HepG2 (cell line): ENCODE measurements around the gene ARID5B. TPM values are rescaled to one million over a fixed set of nuclear protein-coding genes. Genes with fewer than 3 reads are reported as not detected.

ENCODE experiments used
- ATAC-seq: fragments of 200-7000 bp; cut with Tn5 transposase; 3 replicates; pipeline ENCODE4 v1.9.1; 2020; ENCODE audit warnings: mild to moderate bottlenecking, moderate library complexity
- BruUV-seq: library from RNA; stranded (reverse); fragments of 400-500 nt; replicated peaks from 2 replicates; lab custom pipeline; 2021; lab: Mats Ljungman, UMichigan
- CTCF ChIA-PET: fragments of 300-600 bp; formaldehyde crosslinking; extraction: SDS; loops from one replicate; lab custom pipeline; 2021; ENCODE audit warnings: low total read pairs, inconsistent platforms, low intra/inter-chr PET ratio; lab: Yijun Ruan, JAX
- POLR2A ChIA-PET: fragments of 350-600 bp; sonication (Branson Sonifier 250); formaldehyde crosslinking; loops from one replicate; lab custom pipeline; 2020; ENCODE audit warnings: antibody characterized with exemption, inconsistent platforms; lab: Yijun Ruan, JAX
- DNase-seq: peaks from one replicate; pipeline ENCODE4 v3.0.0-alpha.2; 2015; ENCODE audit warnings: low spot score
- FAIRE-seq: peaks from 3 replicates; lab custom pipeline; 2011; peaks lifted over from hg19 to GRCh38; lab: Jason Lieb, UNC
- H2AFZ ChIP-seq: one replicate; pipeline ENCODE4 v1.6.1; 2011; ENCODE audit warnings: low read length, inconsistent platforms
- H3K27ac ChIP-seq: fragments of 300-600 bp; 3 replicates; pipeline ENCODE4 v1.8.0; 2011; ENCODE audit warnings: mixed run types, mild to moderate bottlenecking, mixed read lengths, low read length, inconsistent platforms; ENCODE audit not compliant: insufficient read depth; ENCODE audit errors: extremely low read length
- H3K27me3 ChIP-seq, 2 experiments: fragments of 200-600 bp in 1 of 2; 2 replicates in 1 of 2; 3 replicates in 1 of 2; pipeline versions ENCODE4 v1.6.0 to v1.8.0; 2011; ENCODE audit warnings: low read length in 2 of 2, mild to moderate bottlenecking in 2 of 2, moderate library complexity in 2 of 2, inconsistent platforms in 1 of 2; ENCODE audit not compliant: insufficient read depth in 2 of 2, control insufficient read depth in 1 of 2
- H3K36me3 ChIP-seq, 2 experiments: fragments of 200-600 bp in 1 of 2; replicated peaks in 1 of 2; 2 replicates in 1 of 2; 3 replicates in 1 of 2; pipeline versions ENCODE4 v1.5.1 to v1.8.0; 2011; ENCODE audit warnings: low read length in 2 of 2, inconsistent platforms in 1 of 2; ENCODE audit not compliant: insufficient read depth in 2 of 2, control insufficient read depth in 1 of 2
- H3K4me1 ChIP-seq: 2 replicates; pipeline ENCODE4 v1.5.1; 2012; ENCODE audit warnings: low read length, inconsistent platforms; ENCODE audit not compliant: insufficient read depth
- H3K4me2 ChIP-seq: 2 replicates; pipeline ENCODE4 v1.6.0; 2011; ENCODE audit warnings: low read depth, low read length, inconsistent platforms
- H3K4me3 ChIP-seq, 3 experiments: fragments of 200-600 bp in 1 of 3; sonication (generic), shearing (Covaris generic) in 1 of 3; replicated peaks in 1 of 3; 2 replicates each; pipeline ENCODE4 v1.5.1; 2011 to 2016; ENCODE audit warnings: low read length in 3 of 3, inconsistent platforms in 2 of 3, low read depth in 2 of 3, mild to moderate bottlenecking in 2 of 3, control low read depth in 1 of 3, mixed read lengths in 1 of 3; ENCODE audit not compliant: insufficient read depth in 1 of 3
- H3K79me2 ChIP-seq: one replicate; pipeline ENCODE4 v1.6.1; 2011; ENCODE audit warnings: low read length, inconsistent platforms; ENCODE audit not compliant: insufficient read depth
- H3K9ac ChIP-seq: 2 replicates; pipeline ENCODE4 v1.6.0; 2011; ENCODE audit warnings: mild to moderate bottlenecking, low read depth, low read length, inconsistent platforms; ENCODE audit not compliant: insufficient read depth
- H3K9me3 ChIP-seq: 2 replicates; pipeline ENCODE4 v1.5.1; 2012; ENCODE audit warnings: mild to moderate bottlenecking, low read length
- H4K20me1 ChIP-seq: 2 replicates; pipeline ENCODE4 v1.6.0; 2011; ENCODE audit warnings: inconsistent platforms, mild to moderate bottlenecking, low read length, moderate library complexity; ENCODE audit not compliant: insufficient read depth
- ATF3 ChIP-seq: sonication (generic); formaldehyde crosslinking; IDR thresholded peaks from 2 replicates; pipeline ENCODE4 v1.4.0; 2020; ENCODE audit warnings: missing genetic modification reagents
- BCLAF1 ChIP-seq: fragments of 450-650 bp; IDR thresholded peaks from 2 replicates; pipeline ENCODE4 v1.6.1; 2017; ENCODE audit warnings: mild to moderate bottlenecking
- DBP ChIP-seq: sonication (generic); formaldehyde crosslinking; IDR thresholded peaks from 2 replicates; pipeline ENCODE4 v1.4.0; 2020; ENCODE audit warnings: missing genetic modification reagents; ENCODE audit errors: not compliant biosample characterization
- FOXK1 ChIP-seq: sonication (generic); formaldehyde crosslinking; IDR thresholded peaks from 2 replicates; pipeline ENCODE4 v1.4.0; 2020; ENCODE audit warnings: low read depth, missing genetic modification reagents, borderline replicate concordance
- MAFF ChIP-seq: IDR thresholded peaks from 2 replicates; pipeline ENCODE4 v1.6.1; 2011; ENCODE audit warnings: low read depth, low read length, improper control_type of control experiment
- MATR3 ChIP-seq: sonication (generic); formaldehyde crosslinking; IDR thresholded peaks from 2 replicates; pipeline ENCODE4 v1.4.0; 2020; ENCODE audit warnings: missing genetic modification reagents
- ZBTB3 ChIP-seq: sonication (generic); formaldehyde crosslinking; IDR thresholded peaks from 2 replicates; pipeline ENCODE4 v1.4.0; 2020; ENCODE audit warnings: low read depth, mild to moderate bottlenecking, moderate library complexity, missing genetic modification reagents, borderline replicate concordance
- ZKSCAN8 ChIP-seq: IDR thresholded peaks from 2 replicates; pipeline ENCODE4 v1.6.1; 2016; ENCODE audit warnings: borderline replicate concordance, missing genetic modification reagents, missing compliant biosample characterization
- ZNF703 ChIP-seq: sonication (generic); formaldehyde crosslinking; IDR thresholded peaks from 2 replicates; pipeline ENCODE4 v1.5.1; 2020; ENCODE audit warnings: missing genetic modification reagents, mild to moderate bottlenecking, moderate library complexity, borderline replicate concordance
- ZNF704 ChIP-seq: sonication (generic); formaldehyde crosslinking; IDR thresholded peaks from 2 replicates; pipeline ENCODE4 v1.8.1; 2023; ENCODE audit warnings: mild to moderate bottlenecking, inconsistent platforms, moderate library complexity, missing genetic modification reagents, borderline replicate concordance
- ZNF749 ChIP-seq: sonication (generic); formaldehyde crosslinking; IDR thresholded peaks from 2 replicates; pipeline ENCODE4 v1.8.0; 2022; ENCODE audit warnings: mild to moderate bottlenecking, missing genetic modification reagents, moderate library complexity, borderline replicate concordance
- WGBS: methylation state at CpG from one replicate; pipeline ENCODE4 v1.1.6; 2017; ENCODE audit warnings: low lambda C conversion rate; 5-methylcytosine and 5-hydroxymethylcytosine counted together
- in situ Hi-C: cut with HindIII; loops from 2 replicates; pipeline ENCODE4 v1.10.0; 2017; ENCODE audit warnings: low pct_unique_long_range_greater_than_20kb; ENCODE audit not compliant: extremely low pct_ligation_motif_present
- intact Hi-C: fragments of 100-400 bp; cut with micrococcal nuclease; formaldehyde crosslinking; loops from one replicate; pipeline ENCODE4 v1.10.0; 2022; ENCODE audit not compliant: unreplicated experiment
- polyA plus RNA-seq, 8 experiments: library from polyadenylated mRNA; depleted of rRNA in 3 of 8; stranded (reverse) in 7 of 8; unstranded in 1 of 8; fragments of >200 nt; fragmentation: Illumina TruSeq in 4 of 8; extraction: Trizol in 4 of 8; gene quantifications; 2 replicates each; pipeline versions ENCODE4 v1.2.1 to v1.2.3, GENCODE V29; 2011 to 2016; ENCODE audit warnings: low read depth in 4 of 8, missing spikeins in 1 of 8, mixed read lengths in 1 of 8; ENCODE audit not compliant: insufficient read depth in 1 of 8
- total RNA-seq, 5 experiments: library from RNA; depleted of rRNA; stranded (reverse); fragments of >200 nt; fragmentation: Illumina TruSeq; extraction: Trizol; gene quantifications; 2 replicates each; pipeline ENCODE4 v1.2.3, GENCODE V29; 2016; ENCODE audit warnings: low read depth in 1 of 5
- TF ChIP-seq, protein P1 (sequence below): sonication (generic); formaldehyde crosslinking; conservative IDR thresholded peaks from 2 replicates; pipeline ENCODE4 v1.4.0; 2020; ENCODE audit warnings: mild to moderate bottlenecking, missing genetic modification reagents, moderate library complexity
- TF ChIP-seq, protein P2 (sequence below), 2 experiments: sonication (generic) in 1 of 2; formaldehyde crosslinking in 1 of 2; IDR thresholded peaks; 2 replicates each; pipeline versions ENCODE4 v1.4.0 to v1.6.1; 2018 to 2020; ENCODE audit warnings: missing genetic modification reagents in 2 of 2, borderline replicate concordance in 1 of 2, low read depth in 1 of 2, mild to moderate bottlenecking in 1 of 2, missing biosample characterization in 1 of 2

Gene ARID5B
- total and polyA plus RNA-seq, 2 of the 13 experiments (the other 11 are each of a cell fraction or from before 2014, with no cell fraction given) = 6.2 to 21.1 TPM

DNA sequence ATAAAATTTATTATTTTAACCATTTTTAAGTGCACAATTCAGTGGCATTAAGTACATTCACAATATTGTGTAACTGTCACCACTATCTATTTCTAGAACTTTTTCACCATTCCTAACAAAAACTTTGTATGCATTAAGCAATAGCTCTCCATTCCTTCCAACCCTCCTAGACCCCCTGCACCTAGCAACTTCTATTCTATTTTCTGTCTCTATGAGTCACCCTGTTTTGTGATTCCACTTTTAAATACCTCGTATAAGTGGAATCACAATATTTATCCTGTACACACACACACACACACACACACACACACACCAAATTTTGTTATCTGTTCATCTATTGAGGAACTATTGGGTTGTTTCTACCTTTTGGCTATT, 89.2 kb downstream of the ARID5B start:
- Histone ChIP-seq H4K20me1 (no peaks in the 10 kb centered on the region), H2AFZ (no peak overlapping the region), H3K4me1 (peaks cover 27% of the 10 kb centered on the region), H3K79me2 (no peaks in the 10 kb centered on the region), H3K27me3 (no peaks in the 10 kb centered on the region), H3K4me2 (no peak overlapping the region), H3K9ac (no peak overlapping the region), H3K36me3 (peaks cover 0 to 2% of the 10 kb centered on the region in 2 experiments; a peak in 2 of 5 replicates), H3K27ac (no peak overlapping the region), H3K4me3 (no peak overlapping the region), H3K9me3 (no peaks in the 10 kb centered on the region)
- DNase-seq = no peak
- POLR2A ChIA-PET = no interaction called here
- FAIRE-seq = no peak
- no peak for ATAC-seq
- no TSS peak for BruUV-seq
- CTCF ChIA-PET = no interaction called here
- intact Hi-C loops (no loop called here), in situ Hi-C loops (no loop called here)
- WGBS = 87% methylated on average over 1 of the region's 1 CpG
- no peak for TF ChIP-seq ZNF704 (CRISPR knock-in tag)
- TF ChIP-seq ZKSCAN8 (CRISPR knock-in tag) = no peak
- TF ChIP-seq ZNF749 = no peak
- TF ChIP-seq ZNF703 (CRISPR knock-in tag) = no peak
- no peak for TF ChIP-seq FOXK1 (CRISPR knock-in tag)
- TF ChIP-seq ZBTB3 (CRISPR knock-in tag) = no peak
- TF ChIP-seq MATR3 (CRISPR knock-in tag) = no peak
- TF ChIP-seq MAFF = no peak
- TF ChIP-seq, protein P1, sequence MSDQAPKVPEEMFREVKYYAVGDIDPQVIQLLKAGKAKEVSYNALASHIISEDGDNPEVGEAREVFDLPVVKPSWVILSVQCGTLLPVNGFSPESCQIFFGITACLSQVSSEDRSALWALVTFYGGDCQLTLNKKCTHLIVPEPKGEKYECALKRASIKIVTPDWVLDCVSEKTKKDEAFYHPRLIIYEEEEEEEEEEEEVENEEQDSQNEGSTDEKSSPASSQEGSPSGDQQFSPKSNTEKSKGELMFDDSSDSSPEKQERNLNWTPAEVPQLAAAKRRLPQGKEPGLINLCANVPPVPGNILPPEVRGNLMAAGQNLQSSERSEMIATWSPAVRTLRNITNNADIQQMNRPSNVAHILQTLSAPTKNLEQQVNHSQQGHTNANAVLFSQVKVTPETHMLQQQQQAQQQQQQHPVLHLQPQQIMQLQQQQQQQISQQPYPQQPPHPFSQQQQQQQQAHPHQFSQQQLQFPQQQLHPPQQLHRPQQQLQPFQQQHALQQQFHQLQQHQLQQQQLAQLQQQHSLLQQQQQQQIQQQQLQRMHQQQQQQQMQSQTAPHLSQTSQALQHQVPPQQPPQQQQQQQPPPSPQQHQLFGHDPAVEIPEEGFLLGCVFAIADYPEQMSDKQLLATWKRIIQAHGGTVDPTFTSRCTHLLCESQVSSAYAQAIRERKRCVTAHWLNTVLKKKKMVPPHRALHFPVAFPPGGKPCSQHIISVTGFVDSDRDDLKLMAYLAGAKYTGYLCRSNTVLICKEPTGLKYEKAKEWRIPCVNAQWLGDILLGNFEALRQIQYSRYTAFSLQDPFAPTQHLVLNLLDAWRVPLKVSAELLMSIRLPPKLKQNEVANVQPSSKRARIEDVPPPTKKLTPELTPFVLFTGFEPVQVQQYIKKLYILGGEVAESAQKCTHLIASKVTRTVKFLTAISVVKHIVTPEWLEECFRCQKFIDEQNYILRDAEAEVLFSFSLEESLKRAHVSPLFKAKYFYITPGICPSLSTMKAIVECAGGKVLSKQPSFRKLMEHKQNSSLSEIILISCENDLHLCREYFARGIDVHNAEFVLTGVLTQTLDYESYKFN (CRISPR knock-in tag) = no peak
- TF ChIP-seq DBP (CRISPR knock-in tag) = no peak
- no peak for TF ChIP-seq ATF3 (CRISPR knock-in tag)
- no peak for TF ChIP-seq BCLAF1
- TF ChIP-seq, protein P2, sequence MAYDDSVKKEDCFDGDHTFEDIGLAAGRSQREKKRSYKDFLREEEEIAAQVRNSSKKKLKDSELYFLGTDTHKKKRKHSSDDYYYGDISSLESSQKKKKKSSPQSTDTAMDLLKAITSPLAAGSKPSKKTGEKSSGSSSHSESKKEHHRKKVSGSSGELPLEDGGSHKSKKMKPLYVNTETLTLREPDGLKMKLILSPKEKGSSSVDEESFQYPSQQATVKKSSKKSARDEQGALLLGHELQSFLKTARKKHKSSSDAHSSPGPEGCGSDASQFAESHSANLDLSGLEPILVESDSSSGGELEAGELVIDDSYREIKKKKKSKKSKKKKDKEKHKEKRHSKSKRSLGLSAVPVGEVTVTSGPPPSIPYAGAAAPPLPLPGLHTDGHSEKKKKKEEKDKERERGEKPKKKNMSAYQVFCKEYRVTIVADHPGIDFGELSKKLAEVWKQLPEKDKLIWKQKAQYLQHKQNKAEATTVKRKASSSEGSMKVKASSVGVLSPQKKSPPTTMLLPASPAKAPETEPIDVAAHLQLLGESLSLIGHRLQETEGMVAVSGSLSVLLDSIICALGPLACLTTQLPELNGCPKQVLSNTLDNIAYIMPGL (CRISPR knock-in tag; IDR thresholded peaks at IDR 0.05; ENCODE audit: borderline replicate concordance in 1 of 2, low read depth in 1 of 2) = no peak
